Stimulated activated CD4-positive, alpha-beta T cell treated with anti-CD3 and anti-CD28 coated beads, TNF-alpha, amount 100 ng/mL, for 4 hours (primary cell): ENCODE data around the gene PHAX.
"Not testable (repeated sequence)": the region's sequence is repeated elsewhere in the genome, so short reads cannot be mapped to it uniquely, and the experiment has no call there.

ENCODE experiments used
- DNase-seq, 3 experiments: peaks; one replicate each; pipeline ENCODE4 v3.0.0-alpha.2; 2020; ENCODE audit warnings: low read depth in 3 of 3

Gene PHAX, protein sequence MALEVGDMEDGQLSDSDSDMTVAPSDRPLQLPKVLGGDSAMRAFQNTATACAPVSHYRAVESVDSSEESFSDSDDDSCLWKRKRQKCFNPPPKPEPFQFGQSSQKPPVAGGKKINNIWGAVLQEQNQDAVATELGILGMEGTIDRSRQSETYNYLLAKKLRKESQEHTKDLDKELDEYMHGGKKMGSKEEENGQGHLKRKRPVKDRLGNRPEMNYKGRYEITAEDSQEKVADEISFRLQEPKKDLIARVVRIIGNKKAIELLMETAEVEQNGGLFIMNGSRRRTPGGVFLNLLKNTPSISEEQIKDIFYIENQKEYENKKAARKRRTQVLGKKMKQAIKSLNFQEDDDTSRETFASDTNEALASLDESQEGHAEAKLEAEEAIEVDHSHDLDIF

DNA sequence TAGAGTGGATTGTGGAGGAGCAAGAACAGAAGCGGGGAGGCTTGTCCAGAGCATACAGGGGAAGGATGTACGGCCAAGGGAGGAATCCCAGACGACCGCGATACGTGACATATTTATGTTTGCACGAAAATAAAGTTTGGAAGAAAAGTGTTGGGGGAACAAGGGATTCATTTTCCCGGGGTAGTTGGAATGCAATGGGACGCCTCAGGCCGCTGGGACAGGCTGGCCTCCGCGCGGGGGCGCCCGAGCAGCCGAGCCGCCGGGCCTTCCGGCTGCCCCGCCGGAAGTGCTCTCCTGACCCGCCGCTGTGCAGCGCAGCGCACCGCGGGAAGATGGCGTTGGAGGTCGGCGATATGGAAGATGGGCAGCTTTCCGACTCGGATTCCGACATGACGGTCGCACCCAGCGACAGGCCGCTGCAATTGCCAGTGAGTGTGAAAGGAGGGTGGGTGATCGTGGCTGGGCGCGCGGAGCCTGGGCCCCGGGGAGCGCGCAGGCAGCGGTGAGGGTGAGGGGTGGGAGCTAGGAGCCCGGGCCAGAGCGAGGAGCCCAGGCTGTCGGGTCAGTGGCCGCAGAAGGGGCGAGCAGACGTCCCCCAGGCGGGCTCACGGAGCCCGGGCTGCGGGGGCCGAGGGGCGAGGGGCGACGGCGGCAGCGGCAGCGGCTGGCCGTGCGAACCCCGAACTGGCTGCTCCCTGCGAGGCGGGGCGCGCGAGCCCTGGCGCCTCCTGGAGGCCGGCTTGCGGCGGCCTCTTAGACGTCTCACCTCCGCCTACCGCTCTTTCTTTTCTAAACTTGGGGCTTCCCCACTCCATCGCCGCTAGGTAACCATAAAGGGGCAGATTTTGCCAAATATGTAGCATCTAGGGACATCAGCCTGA is at the start of gene PHAX:
Gene PHAX, plus strand, starts transcription at position 317 of the 881 bp plus-strand sequence. Its CDS starts 16 bp downstream, at position 333.
- peak; percentile 45 to 65 (median 50) for DNase-seq

DNA sequence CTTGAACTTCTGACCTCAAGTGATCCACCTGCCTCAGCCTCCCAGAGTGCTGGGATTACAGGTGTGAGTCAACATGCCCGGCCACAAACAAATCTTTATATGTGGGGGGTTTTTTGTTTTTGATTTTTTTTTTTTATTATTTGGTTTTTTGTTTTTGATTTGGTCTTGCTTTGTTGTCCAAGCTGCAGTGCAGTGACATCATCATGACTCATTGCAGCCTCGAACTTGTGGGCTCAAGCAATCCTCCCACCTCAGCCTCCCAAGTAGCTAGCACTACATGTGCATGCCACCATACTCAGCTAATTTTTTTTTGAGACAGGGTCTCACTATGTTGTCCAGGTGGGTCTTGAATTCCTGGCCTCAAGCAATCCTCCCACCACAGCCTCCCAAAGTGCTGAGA is 48.1 kb upstream of the PHAX start:
- DNase-seq, result no peak

DNA sequence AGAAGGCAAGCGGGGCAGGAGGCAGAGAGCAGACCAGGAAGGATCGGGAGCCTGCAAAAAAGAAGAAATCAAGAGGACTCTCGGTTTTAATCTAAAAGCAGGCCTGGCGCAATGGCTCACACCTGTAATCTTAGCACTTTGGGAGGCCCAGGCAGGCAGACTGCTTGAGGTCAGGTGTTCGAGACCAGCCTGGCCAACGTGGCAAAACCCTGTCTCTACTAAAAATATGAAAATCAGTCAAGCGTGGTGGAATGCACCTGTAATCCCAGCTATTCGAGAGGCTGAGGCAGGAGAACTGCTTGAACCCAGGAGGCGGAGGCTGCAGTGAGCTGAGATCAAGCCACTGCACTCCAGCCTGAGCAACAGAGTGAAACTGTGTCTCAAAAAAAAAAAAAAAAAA is 45.6 kb upstream of the PHAX start:
- DNase-seq, result not testable (repeated sequence)

DNA sequence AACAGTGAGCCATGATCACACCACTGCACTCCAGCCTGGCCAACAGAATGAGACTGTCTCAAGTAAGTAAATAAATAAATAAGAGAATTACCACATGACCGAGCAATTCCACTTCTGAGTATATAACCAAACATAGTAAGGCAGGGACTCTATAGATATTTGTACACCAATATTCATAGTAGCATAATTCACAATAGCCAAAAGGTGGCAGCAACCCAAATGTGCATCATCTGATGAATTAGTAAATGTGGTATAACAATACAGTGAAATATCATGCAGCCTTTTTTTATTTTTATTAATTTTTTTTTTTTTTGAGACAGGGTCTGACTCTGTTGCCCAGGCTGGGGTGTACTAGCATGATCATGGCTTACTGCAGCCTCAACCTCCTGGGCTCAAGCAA is 38.8 kb upstream of the PHAX start:
- DNase-seq, result no peak

DNA sequence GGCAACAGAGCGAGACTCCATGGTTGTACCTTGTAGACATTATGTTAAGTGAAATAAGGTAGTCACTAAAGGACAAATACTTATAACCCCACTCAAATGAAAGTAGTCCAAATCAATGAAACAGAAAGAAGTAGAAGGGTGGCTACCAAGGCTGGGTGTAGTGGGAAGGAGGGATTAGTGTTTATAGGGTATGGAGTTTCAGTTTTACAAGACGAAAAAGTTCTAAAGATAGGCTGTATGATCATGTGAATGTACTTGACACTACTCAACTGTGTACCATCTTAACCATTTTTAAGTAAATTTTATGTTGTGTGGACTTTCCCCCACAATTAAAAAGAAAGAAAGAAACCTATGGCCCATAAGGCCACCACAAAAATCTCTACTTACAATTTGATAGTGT is 37.9 kb upstream of the PHAX start:
- no peak for DNase-seq

DNA sequence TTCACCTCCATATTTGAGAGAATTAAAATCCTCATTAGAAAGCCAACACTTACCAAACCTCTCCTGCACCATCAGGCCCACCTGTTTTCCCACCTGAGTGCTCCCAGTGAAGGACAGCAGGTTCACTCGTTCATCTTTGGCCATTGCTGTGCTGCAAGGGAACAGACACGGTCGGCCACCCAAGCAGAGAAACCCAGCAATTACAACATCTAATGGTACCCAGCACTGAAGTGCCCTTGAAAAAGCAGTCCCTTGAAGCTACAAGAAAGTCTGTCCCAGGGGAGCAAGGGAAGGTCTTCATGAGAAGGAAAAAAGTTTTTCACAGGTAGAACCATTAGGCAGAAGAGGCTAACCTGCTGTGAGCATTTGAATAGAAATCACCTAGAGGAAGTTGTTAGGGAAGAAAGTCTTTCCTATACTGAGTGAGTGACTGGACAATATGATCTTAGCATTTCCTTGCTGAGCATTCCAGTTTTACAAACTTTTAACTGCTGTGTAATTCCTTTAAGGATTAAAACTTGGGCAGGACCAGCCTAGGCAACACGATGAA is 32.5 kb upstream of the PHAX start:
- DNase-seq, result no peak

DNA sequence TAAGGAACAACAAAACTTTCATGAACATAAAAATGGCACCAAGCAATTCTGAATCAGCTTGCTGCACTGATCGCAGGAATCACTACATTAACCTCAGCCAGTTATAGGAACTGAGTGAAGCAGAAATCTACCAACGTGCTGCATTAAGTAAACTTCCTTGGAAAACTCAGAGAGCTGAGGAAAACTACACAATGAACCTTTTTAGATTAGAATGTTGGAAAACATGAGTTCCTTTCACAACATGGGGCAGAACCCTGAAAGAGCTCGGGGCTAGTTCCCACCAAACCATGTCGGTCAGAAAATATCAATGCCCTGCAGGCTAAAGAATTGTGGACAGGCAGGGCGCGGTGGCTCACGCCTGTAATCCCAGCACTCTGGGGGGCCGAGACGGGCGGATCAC is 25.1 kb upstream of the PHAX start:
- no peak for DNase-seq

DNA sequence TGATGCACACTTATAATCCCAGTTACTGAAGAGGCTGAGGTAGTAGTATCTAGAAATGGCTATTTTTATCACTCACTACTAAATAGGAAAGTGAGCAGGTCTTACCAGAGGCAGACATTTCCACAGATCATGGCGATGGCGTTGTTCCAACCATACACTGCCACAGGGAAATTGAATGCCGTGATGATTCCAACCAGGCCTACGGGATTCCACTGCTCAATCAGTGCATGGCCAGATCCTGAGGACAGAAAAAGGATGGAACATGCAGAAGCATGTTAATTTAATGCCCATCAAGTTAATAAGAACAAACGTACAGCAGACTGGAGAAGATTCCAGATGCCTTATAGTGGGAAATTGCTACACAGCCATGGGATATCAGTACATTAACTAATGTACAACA is 23.8 kb upstream of the PHAX start:
- no peak for DNase-seq

DNA sequence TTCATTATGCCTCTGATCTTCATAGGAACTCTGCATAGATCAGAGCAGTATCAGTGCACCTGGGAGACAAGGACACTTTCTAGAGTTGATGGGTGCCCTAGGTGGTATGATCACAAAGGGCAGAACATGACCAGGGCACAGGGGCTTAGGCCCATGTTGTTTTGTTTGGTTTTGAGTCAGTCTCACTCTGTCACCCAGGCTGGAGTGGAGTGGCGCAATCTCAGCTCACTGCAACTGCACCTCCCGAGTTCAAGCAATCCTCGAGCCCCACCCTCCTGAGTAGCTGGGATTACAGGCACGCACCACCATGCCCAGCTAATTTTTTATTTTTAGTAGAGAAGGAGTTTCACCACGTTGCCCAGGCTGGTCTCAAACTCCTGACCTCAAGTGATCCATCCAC is 23.3 kb upstream of the PHAX start:
- DNase-seq, result no peak

DNA sequence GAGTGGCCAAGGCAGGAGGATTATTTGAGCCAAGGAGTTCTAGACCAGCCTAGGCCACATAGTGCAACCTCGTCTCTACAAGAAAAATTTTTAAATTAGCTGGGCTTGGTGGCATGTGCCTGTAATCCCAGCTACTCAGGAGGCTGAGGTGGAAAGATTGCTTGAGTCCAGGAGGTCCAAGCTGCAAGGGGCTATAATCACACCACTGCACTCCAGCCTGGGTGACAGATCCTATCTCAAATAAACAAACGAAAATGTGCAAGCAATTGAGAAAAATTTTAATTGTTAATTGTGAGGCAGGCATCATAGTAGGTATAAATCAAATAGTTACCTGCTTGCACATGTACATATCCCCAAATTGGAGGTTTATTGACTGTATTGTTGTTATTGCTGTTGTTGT is 21.0 kb upstream of the PHAX start:
- no peak for DNase-seq

DNA sequence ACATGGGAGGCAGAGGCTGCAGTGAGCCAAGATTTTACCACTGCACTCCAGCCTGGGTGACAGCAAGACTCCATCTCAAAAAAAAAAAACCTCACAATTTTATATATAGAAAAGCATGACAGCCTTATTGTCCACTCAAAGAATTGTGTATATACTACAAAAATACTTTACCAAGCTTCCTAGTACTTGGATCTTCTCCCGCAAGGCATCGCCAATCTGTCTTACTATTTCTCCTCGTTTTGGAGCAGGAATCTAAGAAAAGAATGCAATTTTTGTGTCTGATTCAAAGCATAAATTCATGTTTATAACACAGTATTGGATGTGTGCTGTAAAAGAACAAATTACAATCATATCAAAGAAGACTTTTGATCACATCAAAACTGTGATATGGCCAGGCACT is 17.0 kb upstream of the PHAX start:
- no peak for DNase-seq

DNA sequence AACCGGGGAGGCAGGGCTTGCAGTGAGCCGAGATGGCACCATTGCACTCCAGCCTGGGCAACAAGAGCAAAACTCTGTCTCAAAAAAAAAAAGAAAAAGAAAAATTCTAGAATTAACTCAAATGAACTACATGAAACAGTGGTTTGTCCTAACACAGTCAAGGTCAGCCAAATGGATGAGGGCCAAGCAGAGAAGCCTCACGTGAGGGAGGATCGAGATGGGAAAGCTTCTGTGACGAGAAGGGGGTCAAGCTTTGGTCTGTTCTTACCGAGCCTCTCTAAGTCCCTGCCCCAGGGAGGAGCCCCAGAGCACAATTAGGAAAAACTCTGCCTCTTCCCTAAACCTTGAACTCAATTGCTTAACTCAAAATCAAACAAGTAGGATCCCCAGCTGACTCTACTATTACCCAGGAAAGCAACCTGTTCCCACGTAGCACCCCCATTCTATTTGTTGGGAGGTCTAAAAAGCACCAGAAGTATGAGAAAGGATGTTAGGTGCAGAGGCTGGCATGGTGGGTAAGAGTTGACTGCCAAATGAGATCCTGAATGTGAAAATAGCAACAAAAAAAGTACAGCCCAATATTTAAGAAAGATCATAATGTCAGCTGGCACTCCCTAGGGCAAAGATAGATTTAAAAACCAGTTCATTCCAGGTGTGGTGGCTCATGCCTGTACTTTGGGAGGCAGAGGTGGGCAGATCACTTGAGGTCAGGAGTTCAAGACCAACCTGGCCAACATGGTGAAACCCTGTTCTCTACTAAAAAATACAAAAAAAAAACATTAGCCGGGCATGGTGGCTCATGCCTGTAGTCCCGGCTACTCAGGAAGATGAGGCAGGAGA is 13.0 kb upstream of the PHAX start:
- DNase-seq, result no peak

DNA sequence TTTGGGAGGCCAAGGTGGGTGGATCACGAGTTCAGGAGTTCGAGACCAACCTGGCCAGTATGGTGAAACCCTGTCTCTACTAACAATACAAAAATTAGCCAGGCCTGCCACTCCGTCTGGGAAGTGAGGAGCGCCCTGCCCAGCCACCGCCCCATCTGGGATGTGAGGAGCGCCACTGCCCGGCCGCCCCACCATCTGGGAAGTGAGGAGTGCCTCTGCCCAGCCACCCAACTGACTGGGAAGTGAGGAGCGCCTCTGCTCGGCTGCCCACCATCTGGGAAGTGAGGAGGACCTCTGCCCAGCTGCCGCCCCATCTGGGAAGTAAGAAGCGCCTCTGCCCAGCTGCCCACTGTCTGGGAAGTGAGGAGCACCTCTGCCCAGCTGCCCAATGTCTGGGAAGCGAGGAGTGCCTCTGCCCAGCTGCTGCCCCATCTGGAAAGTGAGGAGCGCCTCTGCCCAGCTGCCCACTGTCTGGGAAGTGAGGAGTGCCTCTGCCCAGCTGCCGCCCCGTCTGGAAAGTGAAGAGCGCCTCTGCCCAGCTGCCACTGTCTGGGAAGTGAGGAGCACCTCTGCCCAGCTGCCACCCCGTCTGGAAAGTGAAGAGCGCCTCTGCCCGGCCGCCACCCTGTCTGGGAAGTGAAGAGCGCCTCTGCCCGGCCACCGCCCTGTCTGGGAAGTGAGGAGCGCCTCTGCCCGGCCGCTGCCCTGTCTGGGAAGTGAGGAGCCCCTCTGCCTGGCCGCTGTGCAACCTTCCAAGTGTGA is 11.0 kb upstream of the PHAX start:
- no peak for DNase-seq

DNA sequence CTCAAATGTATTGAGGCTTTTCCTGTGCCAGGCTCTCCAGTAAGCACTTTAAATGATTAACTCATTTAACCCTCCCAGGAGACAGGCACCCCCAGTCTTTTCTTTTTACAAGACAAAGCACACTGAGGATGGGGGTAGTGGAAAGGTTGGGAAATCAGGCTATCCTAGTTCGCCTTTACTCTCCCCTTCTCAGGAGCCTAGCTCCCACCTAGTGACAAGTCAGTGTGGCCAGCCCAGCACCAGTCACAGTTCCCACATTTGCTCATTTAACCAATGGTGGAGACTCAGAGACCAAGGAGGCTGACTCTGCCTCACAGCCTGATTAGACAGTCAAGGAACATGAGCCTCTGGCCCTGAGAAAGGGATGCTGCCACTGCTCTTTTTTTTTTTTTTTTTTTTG is 9.2 kb upstream of the PHAX start:
- DNase-seq, result no peak

DNA sequence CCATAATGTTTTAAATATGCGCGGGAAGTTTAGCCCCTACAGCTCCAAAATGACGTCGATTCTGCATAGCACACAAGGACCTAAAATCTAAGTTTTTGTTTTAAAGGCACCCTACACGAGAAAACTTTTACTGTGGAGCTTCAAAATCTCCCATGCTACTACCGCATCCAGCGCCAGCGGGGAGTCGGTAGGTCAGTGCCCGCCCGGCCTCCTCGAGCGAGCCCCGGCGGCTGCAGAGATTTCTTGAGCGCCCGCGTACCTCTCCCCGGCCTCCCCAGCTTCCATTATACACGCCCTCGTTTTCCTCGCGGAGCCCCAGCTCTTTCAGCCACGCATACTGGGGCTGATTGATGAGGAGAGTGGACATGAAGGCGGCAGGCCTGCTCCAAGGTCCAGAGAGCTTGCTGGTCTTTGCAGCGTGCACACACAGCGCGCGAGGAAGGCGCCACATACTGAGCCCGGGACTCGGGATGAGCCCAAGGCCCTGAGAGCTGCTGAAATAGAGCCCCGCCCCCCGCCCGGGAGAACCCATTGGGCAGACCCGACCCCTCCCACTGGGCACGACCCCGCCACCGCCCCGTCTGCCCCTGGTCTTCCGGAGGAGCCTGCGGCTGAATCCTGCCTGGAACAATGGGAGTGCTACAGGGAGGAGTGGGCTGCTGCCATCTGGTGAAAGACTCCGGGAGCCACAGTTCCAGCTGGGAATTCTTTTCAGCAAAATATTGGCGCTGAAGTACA is 5.8 kb upstream of the PHAX start, which contains the start of gene ALDH7A1:
Gene ALDH7A1, minus strand, starts transcription at position 472 of the 738 bp plus-strand sequence. Its CDS starts 21 bp downstream, at position 451.
- peak in 2 of 3 experiments; percentile 10 to 13 for DNase-seq

DNA sequence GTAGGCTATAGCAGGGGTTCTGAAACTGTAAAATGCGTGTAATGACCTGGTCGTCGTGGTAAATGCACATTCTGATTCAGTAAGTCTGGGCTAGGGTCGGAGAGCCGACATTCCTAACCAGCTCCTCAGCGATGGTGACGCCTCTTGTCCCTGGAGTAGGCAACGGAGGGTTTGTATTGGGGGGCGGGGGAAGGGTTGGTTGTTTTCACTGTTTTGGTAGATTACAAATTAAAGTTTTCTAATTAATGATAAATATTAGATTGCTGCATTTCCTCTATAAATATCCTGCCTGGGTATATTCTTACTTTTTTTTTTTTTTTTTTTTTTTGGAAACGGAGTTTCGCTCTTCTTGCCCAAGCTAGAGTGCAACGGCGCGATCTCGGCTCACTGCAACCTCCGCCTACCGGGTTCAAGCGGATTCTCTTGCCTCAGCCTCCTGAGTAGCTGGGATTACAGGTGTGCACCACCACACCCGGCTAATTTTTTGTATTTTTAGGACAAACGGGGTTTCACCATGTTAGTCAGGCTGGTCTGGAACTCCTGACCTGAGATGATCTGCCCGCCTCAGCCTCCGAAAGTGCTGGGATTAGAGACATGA is 5.2 kb upstream of the PHAX start:
- no peak for DNase-seq

DNA sequence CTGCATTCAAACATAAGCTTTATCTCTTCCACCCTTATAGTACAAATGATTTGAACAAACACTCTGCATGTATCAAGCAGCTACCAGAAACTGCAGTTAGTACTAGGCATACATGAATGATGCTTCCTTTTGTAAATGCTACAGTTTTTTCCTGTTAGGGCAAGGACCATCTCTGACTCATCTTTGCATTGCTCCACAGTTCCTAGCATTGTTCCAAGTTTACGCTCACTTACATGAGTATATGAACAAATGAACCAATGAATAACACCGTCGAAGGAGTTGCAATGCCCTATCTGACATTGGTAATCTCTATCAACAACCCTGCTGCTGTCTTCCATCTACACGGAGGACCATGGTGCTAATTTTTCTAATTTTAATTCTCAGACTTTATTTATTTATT is 3.6 kb upstream of the PHAX start:
- no peak for DNase-seq

DNA sequence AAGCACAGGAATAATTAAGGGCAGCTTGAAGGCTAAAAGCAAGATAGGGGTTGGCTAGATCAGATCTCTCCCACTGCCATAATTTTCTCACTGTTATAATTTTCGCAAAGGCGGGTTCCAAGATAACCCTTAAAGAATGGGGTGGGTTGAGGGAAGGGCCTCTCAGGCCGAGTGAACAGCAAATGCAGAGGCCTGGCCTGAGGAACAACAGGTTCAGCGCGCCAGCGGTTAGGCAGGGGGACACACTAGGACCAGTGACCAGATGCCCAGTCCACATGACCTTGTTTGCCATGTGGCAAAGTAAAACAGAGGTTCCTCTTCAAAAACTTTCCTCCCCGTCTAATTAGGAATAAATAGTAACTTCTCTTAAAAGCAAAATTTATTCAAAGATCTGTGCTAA is 1.2 kb upstream of the PHAX start:
- DNase-seq, result no peak

DNA sequence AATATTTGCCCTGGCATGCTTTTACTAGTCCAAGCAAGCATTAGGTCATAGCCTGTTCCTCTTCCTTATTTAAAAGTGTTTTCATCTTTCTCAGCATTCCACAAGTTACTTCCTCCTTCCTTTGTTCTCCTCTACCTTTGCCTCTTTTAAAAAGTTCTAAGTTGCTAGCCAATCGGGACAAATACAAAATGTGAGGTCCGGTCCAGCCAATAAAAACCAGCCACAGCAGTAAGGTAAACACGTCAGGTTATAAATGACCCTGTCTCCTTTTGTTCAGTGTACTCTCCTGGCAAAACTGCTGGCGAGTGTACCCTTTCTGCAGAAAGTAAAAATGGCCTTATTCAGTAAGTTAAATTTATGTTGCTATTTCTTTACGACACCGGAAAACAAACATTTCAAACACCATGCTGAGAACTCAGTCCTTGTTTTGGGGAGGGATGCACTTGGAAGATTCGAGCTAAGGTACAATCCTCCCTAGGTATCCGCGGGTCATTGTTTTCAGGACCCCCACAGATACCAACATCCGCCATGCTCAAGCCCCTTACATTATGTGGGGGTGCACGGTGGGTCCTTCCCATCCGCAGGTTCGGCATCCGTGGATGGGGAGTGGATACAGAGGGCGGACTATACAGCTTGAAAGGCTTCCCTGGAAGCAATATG is 646 bp upstream of the PHAX start:
- not testable (repeated sequence) for DNase-seq
